MM.1S (cell line): ENCODE measurements around the gene TOR4A.

Source experiments
- EZH2 ChIP-seq: fragments of 300-600 bp; sonication (generic); optimal IDR thresholded peaks from 2 replicates; pipeline ENCODE3; 2017; ENCODE audit warnings: low read depth, mild to moderate bottlenecking, antibody characterized with exemption, low read length, mixed read lengths
- EZH2phosphoT487 ChIP-seq: fragments of 300-600 bp; sonication (generic); IDR thresholded peaks from 2 replicates; pipeline ENCODE4 v1.6.1; 2018; ENCODE audit warnings: antibody characterized with exemption, low read length
- TF ChIP-seq, protein P1 (sequence below): fragments of 300-600 bp; sonication (generic); IDR thresholded peaks from 2 replicates; pipeline ENCODE4 v1.5.1; 2016; ENCODE audit warnings: antibody characterized with exemption, low read length, mixed read lengths

DNA sequence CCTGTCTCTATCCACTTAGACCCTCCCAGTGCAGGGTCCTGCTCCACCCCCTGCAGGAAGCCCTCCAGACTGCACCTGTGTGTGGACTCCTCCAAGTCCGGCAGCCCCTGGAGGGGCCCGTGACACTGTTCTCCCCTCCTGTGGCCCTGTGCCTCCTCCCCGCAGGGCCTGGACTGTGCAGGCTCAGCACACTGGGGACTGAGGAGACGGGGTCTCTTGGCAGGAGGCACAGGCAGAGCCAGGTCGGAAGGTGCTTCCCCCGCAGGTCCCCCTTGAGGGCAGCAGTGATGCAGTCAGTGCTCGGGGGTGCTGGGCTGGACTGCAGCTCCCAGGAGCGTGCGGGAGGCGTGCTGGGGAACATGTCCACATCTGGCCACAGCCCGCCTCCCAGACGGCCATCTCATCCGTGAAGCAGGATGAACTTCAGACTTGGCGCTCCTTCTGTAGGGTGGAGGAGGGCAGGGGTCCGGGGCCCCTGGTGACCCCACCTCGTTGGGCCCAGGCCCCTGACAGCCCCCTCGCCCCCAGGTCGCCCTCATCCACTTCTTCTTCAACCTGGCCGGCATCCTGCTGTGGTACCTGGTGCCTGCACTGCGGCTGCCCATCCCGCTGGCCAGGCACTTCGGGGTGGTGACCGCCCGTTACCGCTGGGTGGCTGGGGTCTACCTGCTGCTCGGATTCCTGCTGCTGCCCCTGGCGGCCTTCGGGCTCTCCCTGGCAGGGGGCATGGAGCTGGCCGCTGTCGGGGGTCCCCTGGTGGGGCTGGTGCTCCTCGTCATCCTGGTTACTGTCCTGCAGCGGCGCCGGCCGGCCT lies 41.9 kb upstream of the TOR4A start:
- TF ChIP-seq, protein P1, sequence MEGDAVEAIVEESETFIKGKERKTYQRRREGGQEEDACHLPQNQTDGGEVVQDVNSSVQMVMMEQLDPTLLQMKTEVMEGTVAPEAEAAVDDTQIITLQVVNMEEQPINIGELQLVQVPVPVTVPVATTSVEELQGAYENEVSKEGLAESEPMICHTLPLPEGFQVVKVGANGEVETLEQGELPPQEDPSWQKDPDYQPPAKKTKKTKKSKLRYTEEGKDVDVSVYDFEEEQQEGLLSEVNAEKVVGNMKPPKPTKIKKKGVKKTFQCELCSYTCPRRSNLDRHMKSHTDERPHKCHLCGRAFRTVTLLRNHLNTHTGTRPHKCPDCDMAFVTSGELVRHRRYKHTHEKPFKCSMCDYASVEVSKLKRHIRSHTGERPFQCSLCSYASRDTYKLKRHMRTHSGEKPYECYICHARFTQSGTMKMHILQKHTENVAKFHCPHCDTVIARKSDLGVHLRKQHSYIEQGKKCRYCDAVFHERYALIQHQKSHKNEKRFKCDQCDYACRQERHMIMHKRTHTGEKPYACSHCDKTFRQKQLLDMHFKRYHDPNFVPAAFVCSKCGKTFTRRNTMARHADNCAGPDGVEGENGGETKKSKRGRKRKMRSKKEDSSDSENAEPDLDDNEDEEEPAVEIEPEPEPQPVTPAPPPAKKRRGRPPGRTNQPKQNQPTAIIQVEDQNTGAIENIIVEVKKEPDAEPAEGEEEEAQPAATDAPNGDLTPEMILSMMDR = no peak
- no peak for TF ChIP-seq EZH2phosphoT487
- TF ChIP-seq EZH2 = no peak
